HG03469 (cell line): Measurements from ENCODE around the gene AP2A2.
"Not testable (repeated sequence)": the region's sequence is repeated elsewhere in the genome, so short reads cannot be mapped to it uniquely, and the experiment has no call there.

Experiments used
- ATAC-seq: cut with Tn5 transposase; IDR thresholded peaks from one replicate; pipeline ENCODE4 v1.9.1; 2021; ENCODE audit warnings: mild to moderate bottlenecking, moderate library complexity, moderate number of reproducible peaks; ENCODE audit not compliant: unreplicated experiment

The AP2A2 gene

DNA sequence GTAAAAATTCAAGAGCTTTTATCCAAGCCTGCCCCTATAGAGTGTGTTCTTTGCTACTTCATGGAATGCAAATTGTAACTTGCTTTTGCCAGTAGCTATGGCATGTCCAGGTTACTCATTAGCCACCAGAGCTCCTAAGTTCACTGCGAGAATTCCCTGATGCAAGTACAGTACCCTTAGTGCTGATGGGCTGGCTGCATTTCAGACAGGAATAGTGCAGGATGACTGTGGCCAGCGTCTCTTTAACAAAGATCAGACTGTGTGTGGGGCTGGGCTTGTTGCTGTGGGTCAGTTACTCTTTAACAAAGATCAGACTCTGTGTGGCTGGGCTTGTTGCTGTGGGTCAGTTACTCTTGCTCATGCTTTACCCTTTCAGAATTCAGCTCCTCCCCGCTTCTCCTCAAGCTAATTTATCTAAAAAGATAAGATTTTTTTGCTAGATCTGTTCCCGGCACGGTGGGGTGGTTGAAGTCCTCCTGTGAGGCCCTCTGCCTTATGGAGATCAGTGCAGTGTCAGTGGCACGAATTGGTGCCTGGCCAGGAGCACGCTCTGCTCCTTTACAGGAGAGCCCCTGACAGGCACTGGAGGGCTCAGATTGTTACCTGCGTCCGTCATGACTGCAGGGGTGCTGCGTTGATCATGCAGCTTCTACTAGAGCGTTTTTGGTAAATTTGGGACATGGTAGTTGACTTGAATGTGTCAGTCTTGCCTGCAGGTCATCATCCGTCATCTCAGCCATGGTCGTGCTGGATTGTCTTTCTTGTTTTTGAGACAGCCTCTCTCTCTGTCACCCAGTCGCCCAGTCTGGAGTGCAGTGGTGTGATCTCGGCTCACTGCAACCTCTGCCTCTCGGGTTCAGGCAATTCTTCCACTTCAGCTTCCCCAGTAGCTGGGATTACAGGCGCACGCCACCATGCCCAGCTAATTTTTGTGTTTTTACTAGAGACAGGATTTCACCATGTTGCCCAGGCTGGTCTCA is 27.0 kb downstream of the AP2A2 start:
- ATAC-seq = no peak

DNA sequence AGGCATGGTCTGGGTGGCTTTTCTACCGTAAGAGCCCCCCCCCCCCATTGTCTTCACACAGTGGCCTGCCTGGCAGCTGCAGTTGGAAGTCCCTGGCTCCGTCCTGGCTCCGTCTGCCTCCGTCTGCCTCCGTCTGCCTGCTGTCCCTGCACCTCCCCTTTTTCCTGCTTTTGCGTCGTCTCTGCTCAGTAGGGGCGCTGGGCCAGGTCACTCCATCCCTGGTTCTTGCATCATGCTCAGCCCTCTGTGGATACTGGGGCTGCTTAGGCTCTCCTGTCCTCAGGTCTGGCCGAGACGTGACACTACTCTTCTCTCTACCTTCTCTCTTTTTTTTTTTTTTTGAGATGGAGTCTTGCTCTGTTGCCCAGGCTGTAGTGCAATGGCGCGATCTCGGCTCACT is 27.8 kb downstream of the AP2A2 start:
- no peak for ATAC-seq

GRCh38 chr11:954392-955153 is 28.9 kb downstream of the AP2A2 start:
- ATAC-seq = no peak

DNA sequence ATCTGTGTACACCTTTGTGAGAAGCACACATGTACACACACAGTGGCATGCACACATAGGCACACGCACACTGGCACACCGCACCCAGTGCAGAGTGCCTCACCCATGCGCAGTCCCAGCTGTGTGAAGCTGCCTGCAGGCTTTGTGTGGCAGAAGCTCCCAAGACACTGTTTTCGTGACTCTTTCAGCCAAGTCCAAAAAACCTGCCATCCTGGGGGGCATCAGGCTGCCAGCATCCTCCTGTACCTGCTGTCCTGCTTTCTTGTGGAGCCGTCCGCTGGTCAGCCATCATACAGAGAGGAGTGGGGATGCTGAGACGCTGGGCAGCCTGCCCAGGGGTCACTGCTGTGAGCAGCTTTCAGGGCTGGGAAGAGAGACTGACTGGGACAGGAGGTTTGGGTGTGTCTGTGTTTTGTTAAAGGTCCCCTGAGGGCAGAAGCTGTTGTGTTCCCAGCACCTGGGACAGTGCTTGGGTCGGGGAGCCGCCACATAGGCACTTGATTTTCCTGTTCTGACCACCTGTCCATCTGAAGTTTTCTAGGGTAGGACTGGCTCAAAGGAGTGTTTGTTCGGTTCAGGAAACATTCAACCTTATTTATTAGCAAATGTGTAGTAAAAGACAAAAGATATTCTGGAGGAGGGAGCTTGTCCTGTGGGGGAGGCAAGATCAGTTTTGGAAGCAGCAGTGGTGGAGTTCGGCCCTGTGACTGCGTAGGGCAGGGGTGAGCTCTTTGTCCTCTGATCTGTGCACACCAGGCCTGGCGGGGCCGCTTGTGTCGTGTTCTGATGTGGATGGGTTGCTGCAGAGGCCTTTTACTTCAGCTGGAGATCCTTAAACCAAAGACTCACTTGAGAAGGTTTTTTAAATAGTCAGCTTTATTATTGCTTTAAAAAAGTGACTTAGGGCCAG is 29.7 kb downstream of the AP2A2 start:
- ATAC-seq = no peak

DNA sequence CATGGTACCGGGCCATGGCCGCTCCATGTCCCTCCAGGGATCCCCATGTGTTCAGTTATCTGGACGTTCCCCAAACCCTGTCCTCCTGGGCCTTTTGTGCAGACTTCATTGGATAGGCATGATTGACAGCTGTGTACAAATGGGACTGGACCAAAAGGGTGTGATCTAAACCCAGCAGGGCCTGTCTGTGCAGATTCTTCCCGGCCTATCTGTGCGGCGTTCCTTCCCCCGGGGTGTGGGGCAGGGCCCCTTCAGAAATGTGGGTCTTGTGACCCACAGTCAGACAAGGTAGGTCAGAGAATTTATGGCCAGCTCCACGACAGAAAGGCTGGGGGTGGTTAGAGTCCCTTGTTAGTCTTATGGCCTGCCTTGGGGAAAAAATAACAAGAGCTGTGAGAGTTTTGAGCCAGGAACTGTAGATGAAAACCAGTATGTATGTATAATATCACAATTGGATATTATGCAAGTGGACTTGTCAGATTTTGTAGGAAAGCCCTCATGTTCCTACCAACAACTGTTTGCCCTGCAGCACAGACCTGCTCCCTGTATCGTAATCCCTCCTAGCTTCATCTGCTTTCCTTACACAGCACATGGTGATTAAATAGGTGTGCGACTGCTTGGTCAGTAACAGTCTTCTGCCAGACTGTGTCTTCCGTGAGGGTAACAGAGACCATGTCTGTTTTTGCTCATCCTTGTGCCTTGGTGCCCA is 31.7 kb downstream of the AP2A2 start:
- ATAC-seq = no peak

DNA sequence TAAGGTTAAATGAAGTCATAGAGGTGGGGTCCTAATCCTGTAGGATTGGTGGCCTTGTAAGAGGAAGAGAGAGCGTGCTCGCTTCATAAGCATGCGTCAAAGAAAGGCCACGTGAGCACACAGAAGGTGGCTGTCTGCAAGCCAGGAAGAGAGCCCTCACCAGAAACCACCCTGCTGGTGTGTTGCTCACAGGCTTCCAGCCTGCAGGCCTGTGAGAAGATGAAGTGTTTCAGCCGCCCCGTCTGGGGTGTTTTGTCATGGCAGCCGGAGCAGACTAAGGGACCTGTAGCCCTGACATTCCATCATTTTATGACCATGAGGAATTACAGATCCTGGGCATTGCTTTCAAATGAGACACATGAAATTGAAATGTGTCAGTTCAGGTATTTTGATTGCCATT is 32.4 kb downstream of the AP2A2 start:
- ATAC-seq = no peak

DNA sequence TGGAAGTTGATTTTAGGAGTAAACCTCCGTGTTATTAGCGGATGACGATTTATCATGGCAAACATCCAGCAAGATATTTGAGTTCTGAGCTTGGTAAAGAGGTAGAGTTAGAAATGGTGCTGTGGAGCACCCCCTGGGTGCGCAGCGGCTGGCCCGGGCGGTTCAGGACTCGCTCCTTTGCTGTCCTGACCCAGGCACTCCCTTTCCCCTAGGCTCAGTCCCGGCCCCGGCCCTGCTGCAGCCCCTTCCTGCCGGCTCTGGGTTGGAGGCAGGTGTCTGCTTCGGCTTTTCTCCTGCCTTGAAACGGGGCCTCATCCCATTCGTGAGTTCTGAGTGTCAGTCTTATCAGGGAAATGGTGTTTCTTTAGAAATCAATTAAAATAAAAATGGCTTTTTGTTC is 33.4 kb downstream of the AP2A2 start:
- no peak for ATAC-seq

- no peak for ATAC-seq
Observed at GRCh38 chr11:959608-960007, 33.9 kb downstream of the AP2A2 start.

GRCh38 chr11:961310-961920 is 35.7 kb downstream of the AP2A2 start:
- ATAC-seq = not testable (repeated sequence)

DNA sequence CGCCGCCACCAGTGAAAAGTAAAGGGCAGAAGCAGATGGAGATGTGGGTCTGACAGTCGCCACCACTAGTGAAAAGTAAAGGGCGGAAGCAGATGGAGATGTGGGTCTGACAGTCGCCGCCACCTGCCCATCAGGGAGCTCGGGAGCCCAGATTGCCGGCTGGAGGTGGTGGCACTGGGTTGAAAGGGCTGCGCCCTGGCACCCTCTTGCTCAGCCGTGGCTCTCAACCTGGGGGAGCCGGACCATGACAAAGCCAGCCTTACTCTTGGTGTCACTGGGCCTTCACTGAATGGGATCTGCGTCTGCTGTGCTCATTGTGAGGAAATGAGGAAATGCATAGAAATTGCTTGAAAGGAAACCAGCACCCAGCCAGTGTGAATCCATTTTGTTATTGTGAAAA is 36.3 kb downstream of the AP2A2 start:
- ATAC-seq = no peak

DNA sequence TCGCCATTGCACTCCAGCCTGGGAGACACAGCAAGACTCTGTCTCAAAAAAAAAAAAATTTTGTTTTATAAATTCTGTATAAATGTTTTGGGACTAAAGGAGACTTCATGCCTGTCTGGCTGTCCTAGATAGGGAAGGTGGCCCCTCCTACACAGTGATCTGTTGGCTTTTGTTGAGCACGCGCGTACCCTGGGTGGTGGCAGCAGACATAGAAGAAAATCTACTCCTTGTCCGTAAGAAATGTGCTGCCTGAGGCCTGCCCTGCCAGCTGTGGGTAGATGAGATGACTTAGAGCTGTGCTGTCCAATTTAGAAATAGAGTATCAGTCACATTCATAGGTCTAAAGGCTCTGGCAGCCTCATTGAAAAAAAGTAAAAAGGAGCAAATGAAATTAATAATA is 37.0 kb downstream of the AP2A2 start:
- no peak for ATAC-seq

- ATAC-seq = no peak
Observed at GRCh38 chr11:963852-964251, 38.2 kb downstream of the AP2A2 start.

DNA sequence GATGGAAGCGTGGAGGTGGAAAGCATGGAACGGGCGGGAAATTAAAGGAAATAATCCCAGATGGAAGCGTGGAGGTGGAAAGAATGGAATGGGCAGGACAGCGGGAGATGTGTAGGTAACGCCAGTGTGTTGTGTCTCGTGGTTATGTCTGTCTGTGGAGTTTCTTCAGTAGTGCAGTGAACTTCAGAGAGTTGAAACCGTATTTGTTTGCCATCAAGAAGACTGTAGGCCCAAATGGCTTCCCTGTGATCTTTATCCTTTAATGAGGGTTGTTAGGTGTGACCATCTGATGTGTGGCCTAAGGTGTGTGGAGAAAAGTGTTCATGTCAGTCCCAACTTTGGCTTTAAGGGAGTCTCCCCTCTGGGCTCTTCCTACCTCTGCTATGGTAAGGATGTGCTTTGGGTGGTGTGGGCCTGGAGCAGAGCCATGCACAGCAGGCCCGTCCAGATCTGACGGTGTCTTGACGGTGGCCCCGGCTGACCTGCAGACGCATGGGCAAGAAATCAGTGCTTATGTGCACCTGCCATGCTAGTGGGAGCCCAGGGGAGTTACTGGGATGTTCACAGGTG is 39.6 kb downstream of the AP2A2 start:
- no peak for ATAC-seq

DNA sequence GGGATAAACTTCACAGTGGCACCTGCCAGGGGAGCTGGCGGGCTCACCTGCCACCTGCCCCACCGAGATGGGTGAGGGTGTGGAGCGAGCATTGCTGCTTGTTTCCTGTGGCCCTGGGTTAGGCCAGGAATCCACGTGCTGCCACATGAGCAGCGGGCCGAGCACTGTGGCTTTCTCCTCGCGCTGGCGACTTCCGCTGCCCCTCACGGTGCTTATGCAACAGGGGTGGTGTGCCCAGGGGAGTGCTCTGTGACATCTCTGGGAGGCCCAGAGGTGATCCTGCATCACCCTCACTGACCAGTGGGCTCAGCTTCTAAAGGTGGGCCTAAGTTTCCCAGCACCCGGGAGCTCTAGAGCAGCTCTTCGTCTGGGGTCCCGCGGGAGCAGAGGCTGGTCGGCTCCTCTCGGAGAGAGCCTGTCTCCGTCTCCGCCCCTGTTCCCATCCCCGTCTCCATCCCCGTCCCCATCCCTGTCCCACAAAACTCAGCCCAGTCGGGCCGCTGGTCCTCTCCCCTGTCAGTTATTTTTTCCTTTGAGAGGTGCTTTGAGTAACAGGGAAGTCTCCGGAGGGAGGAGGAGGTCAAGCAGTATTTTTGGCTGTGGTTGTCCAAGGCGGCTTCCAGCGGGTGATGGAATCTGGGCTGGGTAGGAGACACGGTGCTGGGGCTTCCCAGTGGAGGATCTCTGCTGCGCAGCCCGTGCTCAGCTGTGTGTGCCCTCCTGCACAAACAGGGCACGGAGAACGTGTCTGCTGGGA is 42.5 kb downstream of the AP2A2 start:
- no peak for ATAC-seq

GRCh38 chr11:968822-969221 is 43.2 kb downstream of the AP2A2 start:
- ATAC-seq = no peak

DNA sequence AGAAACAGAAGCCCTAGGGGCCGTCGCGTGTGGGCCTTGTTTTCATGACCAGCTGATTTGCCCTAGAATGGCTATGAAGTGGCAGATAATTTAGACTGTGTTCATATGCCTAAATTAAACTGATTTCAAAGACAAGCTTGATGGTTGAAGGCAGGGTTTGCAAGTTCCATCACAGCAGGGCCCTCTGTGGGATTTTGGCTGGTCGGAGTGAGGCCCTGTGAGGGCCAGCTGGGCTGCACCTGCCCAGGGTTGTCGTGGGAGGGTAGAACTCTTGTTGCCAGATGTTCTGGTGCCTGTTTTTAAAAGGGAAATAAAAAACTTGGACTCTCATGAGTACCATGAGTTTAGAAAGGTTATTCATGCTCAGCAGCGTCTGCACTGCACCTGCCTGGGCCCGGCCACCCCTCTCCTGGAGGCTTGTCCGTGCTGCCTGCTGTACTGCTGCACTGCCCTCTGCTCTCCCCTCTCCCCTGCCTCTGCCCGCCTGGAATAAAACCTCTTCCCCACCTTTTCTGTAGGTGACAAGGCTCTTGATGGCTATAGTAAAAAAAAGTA is 44.1 kb downstream of the AP2A2 start:
- no peak for ATAC-seq

GRCh38 chr11:970319-970871 is 44.7 kb downstream of the AP2A2 start:
- no peak for ATAC-seq

DNA sequence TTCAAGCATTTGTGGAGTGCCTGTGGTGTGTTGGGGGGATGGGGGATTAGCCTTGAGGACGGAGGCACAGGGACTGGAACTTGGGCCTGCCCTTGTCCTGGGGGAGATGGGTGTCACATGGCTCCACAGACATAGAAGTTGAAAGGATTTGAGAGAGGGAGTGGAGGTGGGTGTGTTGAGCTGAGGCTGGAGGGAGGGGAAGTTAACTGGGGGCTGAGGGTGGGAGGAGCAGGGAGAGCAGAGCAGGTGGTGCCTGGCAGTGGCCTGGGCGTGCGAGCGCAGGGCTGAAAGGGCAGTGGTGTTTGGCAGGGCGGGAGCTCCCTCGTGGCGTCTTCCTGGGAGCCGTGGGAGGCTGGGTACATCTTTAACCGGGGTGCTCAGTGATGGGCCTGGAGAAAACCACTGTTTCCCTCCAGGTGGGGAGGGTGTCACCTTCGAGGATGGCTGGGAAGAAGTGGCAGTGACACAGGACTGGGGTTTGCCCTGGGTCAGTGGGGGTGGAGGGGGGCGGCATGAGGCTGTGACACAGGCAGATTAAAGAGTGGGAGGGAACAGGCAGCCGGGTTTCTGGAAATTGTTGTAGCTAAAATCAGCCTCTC is 45.5 kb downstream of the AP2A2 start:
- no peak for ATAC-seq
